ENCODE results near the gene GJB2. TPM values are rescaled to one million over a fixed set of nuclear protein-coding genes. Genes with fewer than 3 reads are reported as not detected.
A peak's percentile ranks its signal among the peaks of the same experiment; 100 is the strongest.

Gene GJB2
- total and polyA plus RNA-seq, 10 donors: 0.14 to 0.77 (median 0.23) TPM; not detected in 4

DNA sequence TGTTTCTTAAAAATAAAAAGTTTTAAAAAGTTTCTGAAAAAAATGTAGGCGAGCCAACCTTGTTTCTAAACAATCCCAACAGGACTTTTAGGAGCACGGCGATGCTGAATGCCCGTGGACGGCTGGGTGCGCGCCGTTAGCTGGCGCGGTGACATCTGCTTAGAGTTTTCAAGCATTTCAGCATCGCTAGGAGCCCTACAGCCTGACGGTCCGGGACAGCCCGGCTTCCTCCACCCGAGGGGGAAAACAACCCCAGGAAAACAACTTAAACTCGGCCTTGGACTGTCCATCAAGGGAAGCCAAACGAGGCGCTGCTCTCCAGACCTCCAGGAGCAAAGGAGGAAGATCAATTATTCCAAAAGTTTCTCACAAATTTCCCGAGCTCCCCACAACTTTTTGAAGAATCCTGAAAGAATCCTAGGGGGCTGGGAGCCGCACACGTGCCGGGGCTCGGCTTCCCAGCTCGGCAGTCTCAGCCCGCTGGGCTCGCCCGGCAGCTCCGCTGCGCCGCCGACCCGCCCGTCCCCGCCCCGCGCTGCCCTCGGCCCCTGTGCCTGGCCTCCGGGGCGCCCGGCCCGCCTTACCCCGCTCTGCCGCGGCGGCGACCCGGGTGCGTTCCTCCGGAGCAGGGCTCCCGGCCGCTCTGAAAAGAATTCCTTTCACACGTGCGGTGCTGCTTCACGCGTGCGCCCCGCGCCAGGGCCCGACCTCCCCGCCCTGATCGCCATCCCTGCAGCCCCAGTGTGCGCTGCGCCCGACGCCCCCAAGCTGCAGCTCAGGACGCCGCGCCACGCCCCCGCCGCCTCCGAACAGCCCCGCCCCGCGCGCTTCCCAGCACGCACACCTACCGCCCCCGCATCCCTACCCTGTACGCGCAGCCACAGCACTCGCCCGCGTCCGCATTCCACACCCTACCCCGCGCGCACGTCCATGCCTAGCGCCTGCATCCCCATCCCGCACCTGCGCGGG lies 32.1 kb downstream of the GJB2 start, which contains the start of gene GJA3:
GJA3 (minus strand) TSS at position 747 of the 969 bp plus-strand sequence. CDS start 17,764 bp downstream, outside the sequence.
- 1 to 3% (median 1%) methylated on average over 58 to 93 of the region's 93 CpGs for WGBS, 5 donors
- intact Hi-C loops (cut with DNase I; ENCODE audit: low total_unique reads): no loop called here
- Histone ChIP-seq H3K4me1 (peaks cover 9 to 40% (median 27%) of the 10 kb centered on the region in 6 donors), H3K27ac (peak within 1 kb of the TSS in 3 of 8 donors; percentile 22 to 63 (median 37)), H3K36me3 (no peaks in the 10 kb centered on the region), H3K4me3 (peak within 1 kb of the TSS; percentile 40 to 89 (median 58)), H3K9me3 (no peaks in the 10 kb centered on the region), H3K27me3 (replicated peaks in 1 of 7) (peaks cover 2 to 98% (median 62%) of the 10 kb centered on the region in 7 donors)
- DNase-seq: peak; percentile 84
- TF ChIP-seq POLR2AphosphoS5 (IDR thresholded peaks at IDR 0.05): no peak
- TF ChIP-seq, protein P1, sequence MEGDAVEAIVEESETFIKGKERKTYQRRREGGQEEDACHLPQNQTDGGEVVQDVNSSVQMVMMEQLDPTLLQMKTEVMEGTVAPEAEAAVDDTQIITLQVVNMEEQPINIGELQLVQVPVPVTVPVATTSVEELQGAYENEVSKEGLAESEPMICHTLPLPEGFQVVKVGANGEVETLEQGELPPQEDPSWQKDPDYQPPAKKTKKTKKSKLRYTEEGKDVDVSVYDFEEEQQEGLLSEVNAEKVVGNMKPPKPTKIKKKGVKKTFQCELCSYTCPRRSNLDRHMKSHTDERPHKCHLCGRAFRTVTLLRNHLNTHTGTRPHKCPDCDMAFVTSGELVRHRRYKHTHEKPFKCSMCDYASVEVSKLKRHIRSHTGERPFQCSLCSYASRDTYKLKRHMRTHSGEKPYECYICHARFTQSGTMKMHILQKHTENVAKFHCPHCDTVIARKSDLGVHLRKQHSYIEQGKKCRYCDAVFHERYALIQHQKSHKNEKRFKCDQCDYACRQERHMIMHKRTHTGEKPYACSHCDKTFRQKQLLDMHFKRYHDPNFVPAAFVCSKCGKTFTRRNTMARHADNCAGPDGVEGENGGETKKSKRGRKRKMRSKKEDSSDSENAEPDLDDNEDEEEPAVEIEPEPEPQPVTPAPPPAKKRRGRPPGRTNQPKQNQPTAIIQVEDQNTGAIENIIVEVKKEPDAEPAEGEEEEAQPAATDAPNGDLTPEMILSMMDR (IDR thresholded peaks at IDR 0.05 in 8 of 11, conservative IDR thresholded peaks at IDR 0.05 in 3 of 11): no peak
- TF ChIP-seq POLR2A (IDR thresholded peaks at IDR 0.05): no peak

DNA sequence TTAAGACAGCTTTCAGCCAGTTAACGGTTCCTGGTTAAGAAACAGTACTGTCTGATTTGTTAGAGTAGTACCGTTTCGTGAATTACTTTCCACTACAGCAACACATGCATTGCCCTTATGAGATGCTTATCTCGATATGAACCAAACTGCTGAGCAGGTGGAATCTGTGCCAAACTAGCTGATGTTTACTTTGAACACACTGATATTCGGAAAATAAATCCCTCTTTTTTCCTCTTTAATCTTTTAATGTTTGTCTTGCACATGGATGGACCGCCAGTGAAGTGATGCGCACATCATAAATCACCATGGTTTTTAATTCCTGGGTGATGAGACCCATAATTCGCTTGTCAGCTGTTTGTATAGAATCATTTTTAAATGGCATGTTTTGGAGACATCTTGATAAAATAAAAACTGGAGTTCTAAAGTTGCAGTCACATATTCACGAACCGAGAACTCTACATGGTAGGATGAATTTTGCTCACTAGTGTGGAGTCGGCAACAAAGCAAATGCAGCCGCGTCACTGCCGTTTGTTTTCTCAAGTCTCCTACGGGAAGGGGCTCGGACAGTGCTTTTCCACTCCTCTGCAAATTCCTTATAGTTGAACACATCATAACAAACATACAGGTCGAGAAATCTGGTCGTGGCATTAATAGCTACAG lies 33.0 kb downstream of the GJB2 start:
- H3K9me3 ChIP-seq: no peaks in the 10 kb centered on the region
- H3K4me1 ChIP-seq: peaks cover 9 to 40% (median 27%) of the 10 kb centered on the region in 6 donors
- WGBS, 5 donors: 26 to 36% (median 30%) methylated on average over 18 of the region's 18 CpGs
- peak overlapping the region in 5 of 8 donors; percentile 54 to 89 (median 64) for H3K4me3 ChIP-seq
- peaks cover 2 to 90% (median 67%) of the 10 kb centered on the region in 7 donors for H3K27me3 ChIP-seq (replicated peaks in 1 of 7)
- no peak for DNase-seq
- H3K27ac ChIP-seq: no peak overlapping the region
- intact Hi-C loops (cut with DNase I; ENCODE audit: low total_unique reads): no loop called here
- H3K36me3 ChIP-seq: no peaks in the 10 kb centered on the region
- TF ChIP-seq POLR2A (IDR thresholded peaks at IDR 0.05) (no peak), POLR2AphosphoS5 (IDR thresholded peaks at IDR 0.05) (no peak)
- TF ChIP-seq, protein P1 (IDR thresholded peaks at IDR 0.05 in 8 of 11, conservative IDR thresholded peaks at IDR 0.05 in 3 of 11): no peak

DNA sequence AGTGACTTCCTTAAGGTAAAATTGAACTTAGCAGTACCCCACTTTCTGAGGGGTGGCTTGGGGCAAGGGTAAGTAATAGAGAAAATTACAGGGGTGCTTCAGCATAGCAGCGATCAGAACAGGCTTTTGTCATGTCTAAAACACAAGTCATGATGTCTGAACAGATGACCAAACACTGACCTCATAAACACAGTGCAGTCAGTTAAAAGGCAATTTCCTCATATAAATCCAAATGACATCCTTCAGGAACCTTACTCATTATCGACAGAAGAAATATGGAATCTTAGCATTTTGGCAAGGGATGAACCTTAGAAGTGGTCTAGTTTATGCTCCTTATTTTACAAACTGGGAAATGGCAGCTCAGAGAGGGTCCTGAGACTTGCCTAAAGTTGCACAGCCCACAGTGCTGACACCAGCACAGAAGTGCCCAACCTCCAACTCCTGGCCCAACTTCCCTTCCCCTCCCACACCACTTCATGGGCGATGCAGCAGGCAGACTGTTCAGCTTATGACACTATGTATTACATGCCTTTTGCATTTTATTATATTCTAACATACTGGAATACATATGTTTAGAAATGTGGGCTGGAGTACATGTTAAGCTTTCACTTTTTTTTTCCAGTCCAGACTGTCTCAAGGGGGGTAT lies 35.5 kb downstream of the GJB2 start:
- Histone ChIP-seq H3K9me3 (no peaks in the 10 kb centered on the region), H3K27ac (no peak overlapping the region), H3K4me1 (peaks cover 9 to 32% (median 27%) of the 10 kb centered on the region in 6 donors), H3K4me3 (no peak overlapping the region), H3K36me3 (no peaks in the 10 kb centered on the region), H3K27me3 (replicated peaks in 1 of 7) (peaks cover 2 to 69% (median 65%) of the 10 kb centered on the region in 7 donors)
- DNase-seq: no peak
- 27 to 35% (median 32%) methylated on average over 3 of the region's 3 CpGs for WGBS, 5 donors
- intact Hi-C loops (cut with DNase I; ENCODE audit: low total_unique reads): no loop called here
- TF ChIP-seq, protein P1 (IDR thresholded peaks at IDR 0.05 in 8 of 11, conservative IDR thresholded peaks at IDR 0.05 in 3 of 11): no peak
- TF ChIP-seq POLR2AphosphoS5 (IDR thresholded peaks at IDR 0.05): no peak
- TF ChIP-seq POLR2A (IDR thresholded peaks at IDR 0.05): no peak
